ENCODE data around the gene IGSF1.
A peak's percentile ranks its signal among the peaks of the same experiment; 100 is the strongest.
"Not testable (repeated sequence)": the region's sequence is repeated elsewhere in the genome, so short reads cannot be mapped to it uniquely, and the experiment has no call there.

The IGSF1 gene

GRCh38 chrX:131271274-131271673, 17.8 kb downstream of the IGSF1 start:
- DNase-seq: no peak

- no peak for DNase-seq
These were observed 19.0 kb downstream of the IGSF1 start for GRCh38 chrX:131270080-131270479.

DNA sequence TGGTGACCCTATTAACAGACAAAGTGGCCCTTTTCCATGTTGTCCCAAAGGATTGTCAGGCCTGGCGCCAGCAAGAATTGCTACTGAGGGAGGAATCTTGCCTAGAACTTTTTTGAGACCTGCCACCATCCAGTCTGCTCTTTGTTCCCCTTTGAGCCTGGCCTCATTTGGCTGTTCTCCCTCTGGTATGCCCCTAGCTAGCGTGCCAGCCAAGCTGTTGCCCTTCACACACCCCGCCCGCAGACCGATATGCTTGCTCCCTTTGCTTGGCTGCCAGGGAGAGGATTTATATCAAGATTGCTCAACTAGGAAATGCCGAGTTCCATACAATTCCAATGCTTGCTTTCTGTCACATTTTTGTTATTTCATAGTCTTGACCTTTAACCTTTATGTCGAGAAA, 24.4 kb downstream of the IGSF1 start:
- no peak for DNase-seq

DNA sequence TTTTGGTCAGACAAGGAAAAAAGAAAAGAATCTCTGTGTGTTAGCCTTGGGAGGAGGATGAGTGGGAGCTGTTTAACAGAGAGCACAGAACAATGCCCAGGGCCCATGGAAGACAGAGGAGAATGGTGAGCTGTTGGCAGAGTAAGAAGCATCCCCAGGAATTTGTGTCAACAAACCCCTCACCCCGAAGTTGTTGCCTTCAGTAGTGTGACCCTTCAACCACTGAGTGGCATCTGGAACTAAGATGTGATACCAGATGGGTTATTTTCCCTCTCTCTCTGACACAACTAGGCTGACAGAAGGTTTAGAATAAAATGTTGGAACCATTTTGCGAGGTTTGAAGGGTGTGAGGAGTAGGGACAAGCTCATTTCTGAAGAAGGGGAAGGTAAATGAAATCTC, 25.1 kb downstream of the IGSF1 start:
- DNase-seq: no peak

- DNase-seq: peak; percentile 5
These were observed 26.1 kb downstream of the IGSF1 start for GRCh38 chrX:131262738-131263679.

- no peak for DNase-seq
These were observed 26.9 kb downstream of the IGSF1 start for GRCh38 chrX:131262200-131262599.

DNA sequence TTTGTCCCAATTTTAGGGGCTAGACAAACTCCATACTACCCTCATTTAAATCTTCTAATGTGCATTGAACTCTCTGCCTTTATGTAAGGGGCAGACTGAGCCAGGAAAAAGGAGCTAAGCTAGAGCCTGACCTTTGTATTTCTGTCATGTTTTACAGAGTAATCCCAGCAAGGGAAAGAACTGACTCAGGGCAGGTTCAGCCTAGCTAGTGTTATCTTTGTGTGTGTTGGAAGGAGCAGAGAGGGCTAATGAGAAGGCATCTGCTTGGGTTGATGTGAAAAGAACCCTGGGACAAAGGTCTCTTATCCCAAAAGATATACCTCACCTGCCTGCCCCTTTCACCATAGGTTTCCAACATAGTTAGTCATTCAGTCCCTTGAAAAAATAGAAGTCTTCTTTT, 31.7 kb downstream of the IGSF1 start:
- no peak for DNase-seq

DNA sequence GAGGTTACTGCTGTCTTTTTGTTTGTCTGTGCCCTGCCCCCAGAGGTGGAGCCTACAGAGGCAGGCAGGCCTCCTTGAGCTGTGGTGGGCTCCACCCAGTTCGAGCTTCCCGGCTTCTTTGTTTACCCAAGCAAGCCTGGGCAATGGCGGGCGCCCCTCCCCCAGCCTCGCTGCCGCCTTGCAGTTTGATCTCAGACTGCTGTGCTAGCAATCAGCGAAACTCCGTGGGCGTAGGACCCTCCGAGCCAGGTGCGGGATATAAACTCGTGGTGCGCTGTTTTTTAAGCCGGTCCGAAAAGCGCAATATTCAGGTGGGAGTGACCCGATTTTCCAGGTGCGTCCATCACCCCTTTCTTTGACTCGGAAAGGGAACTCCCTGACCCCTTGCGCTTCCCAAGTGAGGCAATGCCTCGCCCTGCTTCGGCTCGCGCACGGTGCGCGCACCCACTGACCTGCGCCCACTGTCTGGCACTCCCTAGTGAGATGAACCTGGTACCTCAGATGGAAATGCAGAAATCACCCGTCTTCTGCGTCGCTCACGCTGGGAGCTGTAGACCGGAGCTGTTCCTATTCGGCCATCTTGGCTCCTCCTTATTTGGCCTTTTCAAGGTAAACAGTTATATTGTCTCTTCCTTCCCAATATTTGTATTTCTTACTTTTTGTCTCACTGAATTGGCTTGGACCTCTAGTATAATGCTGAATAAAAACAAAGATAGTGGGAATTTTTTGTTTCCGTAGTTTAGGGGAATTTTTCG, 37.9 kb downstream of the IGSF1 start:
- not testable (repeated sequence) for DNase-seq

DNA sequence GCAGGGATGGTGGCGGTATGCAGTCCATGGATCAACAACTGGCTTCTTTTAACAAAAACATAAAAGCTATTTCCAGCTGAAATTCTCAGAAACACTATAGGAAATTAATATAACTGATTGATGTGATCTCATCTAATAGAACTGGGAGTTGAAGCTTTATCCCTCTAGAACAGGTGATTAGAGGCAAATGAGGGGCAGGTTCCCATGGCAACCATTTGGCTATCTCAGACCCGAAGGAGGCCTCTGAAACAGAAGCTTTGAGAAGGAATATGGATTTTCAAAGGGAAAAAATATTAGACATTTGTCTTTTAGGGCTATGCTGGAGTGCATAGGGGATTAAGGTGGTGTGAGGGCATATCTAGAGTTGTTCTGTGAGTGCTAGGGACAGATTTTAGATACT, 50.0 kb downstream of the IGSF1 start:
- no peak for DNase-seq

DNA sequence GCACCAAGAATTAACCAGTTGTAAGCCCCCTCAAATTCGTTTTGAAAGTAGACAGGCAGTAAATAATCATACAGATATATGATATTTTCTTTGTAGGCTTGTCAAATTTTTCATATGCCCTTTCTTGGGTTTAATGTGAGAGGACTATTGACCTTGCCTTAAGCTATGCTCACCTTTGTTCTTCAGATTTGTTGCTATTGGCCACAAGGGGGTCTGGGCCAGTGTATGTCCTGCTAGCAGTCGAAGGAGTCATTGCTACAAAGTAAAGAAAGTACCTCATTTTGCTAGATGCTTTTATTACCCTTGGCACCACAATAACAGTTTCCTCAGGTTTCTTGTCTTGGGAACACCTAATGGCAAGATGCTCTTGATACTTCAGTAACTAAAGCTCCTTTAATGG, 51.7 kb downstream of the IGSF1 start:
- no peak for DNase-seq

DNA sequence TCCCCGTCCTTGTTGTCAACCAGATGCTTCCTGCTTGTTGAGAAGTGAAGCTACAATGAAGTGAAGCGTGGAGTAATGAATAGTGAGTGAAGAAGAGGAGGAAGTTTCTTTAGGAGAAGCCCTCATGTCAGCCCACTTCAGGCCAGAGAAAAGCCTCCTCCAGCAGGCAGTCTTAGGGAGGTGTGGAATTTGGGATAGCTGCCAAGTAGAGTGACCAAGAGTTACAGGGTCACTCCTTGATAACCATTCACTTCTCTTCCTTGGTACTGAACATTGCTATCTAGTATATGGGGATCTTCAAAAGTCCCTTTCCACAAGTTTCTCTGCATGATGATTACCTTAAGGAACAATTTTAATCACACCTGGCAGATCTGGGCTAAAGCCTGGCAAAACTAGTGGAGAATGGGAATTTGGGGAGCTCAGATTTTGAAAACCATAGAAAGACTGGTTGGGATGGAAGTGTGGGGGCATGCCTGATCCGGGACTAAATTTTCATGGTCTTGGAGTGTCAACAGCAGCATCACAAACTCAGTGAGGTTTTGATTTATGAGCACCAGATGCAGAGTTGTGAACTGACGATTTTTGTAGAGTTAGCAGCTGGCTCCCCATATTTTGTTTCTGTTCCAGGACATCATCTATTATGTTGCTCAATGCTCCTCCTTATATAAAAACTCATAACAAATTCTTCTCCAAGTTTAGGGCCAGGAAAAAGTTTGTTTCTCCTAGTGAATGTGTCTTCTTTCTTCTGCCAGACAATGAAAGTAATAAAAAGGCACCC, 53.1 kb downstream of the IGSF1 start:
- no peak for DNase-seq

- no peak for DNase-seq
These were observed 61.5 kb downstream of the IGSF1 start for GRCh38 chrX:131227608-131228007.

DNA sequence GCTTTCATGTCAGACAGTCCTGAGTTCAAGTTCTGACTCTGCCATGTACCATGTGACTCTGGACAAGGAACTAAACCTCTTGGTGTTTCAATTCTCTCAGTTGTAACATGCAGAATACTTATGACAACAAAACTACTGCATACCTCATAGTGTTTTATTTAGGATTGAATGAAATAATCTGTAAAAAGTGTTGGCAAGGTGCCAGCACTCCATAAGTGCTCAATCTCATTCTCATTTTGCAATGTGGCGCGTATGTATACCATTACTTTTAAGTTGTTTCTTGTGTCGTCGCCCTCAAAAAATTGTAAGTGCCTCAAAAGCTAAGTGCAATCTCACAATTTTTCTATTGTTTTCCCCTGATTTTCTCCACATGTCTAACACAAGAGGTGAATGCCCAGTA, 62.5 kb downstream of the IGSF1 start:
- DNase-seq: no peak

GRCh38 chrX:131225078-131225477, 64.0 kb downstream of the IGSF1 start:
- no peak for DNase-seq

All from CD4-positive, alpha-beta T cell treated with Interleukin-6 for 4 hours (primary cell).